Inferior parietal cortex (tissue), 1 donor: ENCODE data around the gene ZNF530.

Experiments
- DNase-seq: peaks from one replicate; pipeline ENCODE4 v3.0.0-alpha.2; 2016; ENCODE audit errors: extremely low spot score

ZNF530 gene

GRCh38 chr19:57599761-57600383 lies at the start of gene ZNF530:
Gene ZNF530 (plus strand): TSS chr19:57599885. CDS start chr19:57604346, 4,461 bp downstream.
- peak; percentile 98 for DNase-seq

- DNase-seq, result no peak
Measured at GRCh38 chr19:57552432-57552831, 47.3 kb upstream of the ZNF530 start.

- no peak for DNase-seq
Measured at GRCh38 chr19:57557659-57558058, 42.0 kb upstream of the ZNF530 start.

GRCh38 chr19:57558525-57558924 lies 41.2 kb upstream of the ZNF530 start:
- no peak for DNase-seq

- DNase-seq, result peak; percentile 5
Measured at GRCh38 chr19:57559008-57559403, 40.7 kb upstream of the ZNF530 start.

GRCh38 chr19:57559404-57560025 lies 40.2 kb upstream of the ZNF530 start, which contains the start of gene ZNF550:
Gene ZNF550 (minus strand): TSS chr19:57559863. CDS start chr19:57559682, 181 bp downstream.
- DNase-seq, result peak; percentile 88

- DNase-seq, result no peak
Measured at GRCh38 chr19:57560049-57560491, 39.6 kb upstream of the ZNF530 start.

- DNase-seq, result no peak
Measured at GRCh38 chr19:57563547-57563946, 36.1 kb upstream of the ZNF530 start.

GRCh38 chr19:57566396-57567265 lies 33.1 kb upstream of the ZNF530 start:
- no peak for DNase-seq

GRCh38 chr19:57570707-57571106 lies 29.0 kb upstream of the ZNF530 start:
- no peak for DNase-seq

GRCh38 chr19:57572415-57572947 lies 27.2 kb upstream of the ZNF530 start:
- DNase-seq, result no peak

- DNase-seq, result no peak
Measured at GRCh38 chr19:57576661-57577060, 23.0 kb upstream of the ZNF530 start.

GRCh38 chr19:57578487-57579205 lies 21.0 kb upstream of the ZNF530 start, which contains the start of gene ZNF416:
Gene ZNF416 (minus strand): TSS chr19:57578911. CDS start chr19:57578704, 207 bp downstream.
- peak; percentile 99 for DNase-seq

- DNase-seq, result no peak
Measured at GRCh38 chr19:57583104-57583520, 16.6 kb upstream of the ZNF530 start.

GRCh38 chr19:57583521-57584416 lies 15.9 kb upstream of the ZNF530 start, which contains the start of gene ZIK1:
Gene ZIK1 (plus strand): TSS chr19:57584145. CDS start chr19:57584357, 212 bp downstream.
- peak; percentile 94 for DNase-seq

GRCh38 chr19:57587529-57587928 lies 12.2 kb upstream of the ZNF530 start:
- DNase-seq, result no peak

- no peak for DNase-seq
Measured at GRCh38 chr19:57599377-57599760, 316 bp upstream of the ZNF530 start.

GRCh38 chr19:57606931-57607330 lies 7.2 kb downstream of the ZNF530 start:
- DNase-seq, result no peak

- DNase-seq, result no peak
Measured at GRCh38 chr19:57611113-57611512, 11.4 kb downstream of the ZNF530 start.
